GM19463 (cell line): Measurements from ENCODE around the gene LAIR1.
"Not testable (repeated sequence)": the region's sequence is repeated elsewhere in the genome, so short reads cannot be mapped to it uniquely, and the experiment has no call there.

Experiments used
- ATAC-seq: cut with Tn5 transposase; IDR thresholded peaks from one replicate; pipeline ENCODE4 v1.9.1; 2021; ENCODE audit warnings: mild to moderate bottlenecking, moderate library complexity; ENCODE audit not compliant: unreplicated experiment

LAIR1 gene

DNA sequence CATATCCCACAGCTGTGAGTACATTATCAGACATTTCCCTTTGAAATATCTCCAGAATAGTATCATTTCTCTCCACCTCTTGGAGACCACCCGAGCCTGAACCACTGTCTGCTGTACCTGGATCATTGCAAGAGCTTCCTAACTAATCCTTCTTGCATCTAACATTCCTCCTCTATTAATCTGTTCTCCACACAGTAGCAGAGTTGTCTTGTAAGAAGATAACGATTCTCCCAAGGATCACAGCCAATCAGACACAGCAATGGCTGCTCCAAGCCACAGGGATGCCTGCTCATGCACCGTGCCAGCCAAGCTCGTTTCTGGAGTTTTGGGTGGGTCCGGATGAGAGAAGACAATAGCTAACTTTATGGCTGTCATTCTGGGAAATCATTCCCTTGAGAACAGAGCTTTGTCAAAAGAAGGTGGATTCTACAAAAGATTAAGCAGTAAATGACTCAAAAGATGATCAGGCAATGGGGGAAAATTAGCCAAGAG is 14.5 kb upstream of the LAIR1 start:
- no peak for ATAC-seq

DNA sequence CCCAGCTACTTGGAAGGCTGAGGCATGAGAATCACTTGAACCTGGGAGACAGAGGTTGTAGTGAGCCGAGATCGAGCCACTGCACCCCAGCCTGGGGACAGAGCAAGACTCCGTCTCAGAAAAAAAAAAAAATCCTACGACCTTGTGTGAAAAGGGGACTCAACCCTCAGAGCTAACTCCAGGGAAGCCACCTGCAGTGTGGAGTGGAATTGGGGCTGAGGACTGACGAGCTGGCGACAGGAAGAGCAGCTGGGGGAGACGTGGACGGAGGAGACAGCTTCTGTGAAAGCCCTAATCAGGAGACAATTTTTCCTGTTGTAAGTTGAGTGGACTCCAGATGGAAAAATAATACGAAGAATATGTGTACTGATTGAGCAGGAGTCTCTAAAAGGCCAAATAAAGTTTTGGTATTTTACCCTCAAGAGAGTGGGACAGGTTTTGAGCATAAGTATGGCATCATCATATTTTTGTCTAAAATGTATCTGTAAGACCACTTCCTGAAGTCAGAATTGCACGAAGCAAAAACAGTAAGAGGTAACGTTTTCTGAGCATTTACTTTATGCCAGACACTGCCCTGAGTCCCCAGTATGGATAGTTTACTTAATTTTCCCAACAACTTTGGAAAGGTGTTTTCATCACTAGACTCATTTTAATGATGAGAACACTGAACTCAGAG is 12.0 kb upstream of the LAIR1 start:
- no peak for ATAC-seq

DNA sequence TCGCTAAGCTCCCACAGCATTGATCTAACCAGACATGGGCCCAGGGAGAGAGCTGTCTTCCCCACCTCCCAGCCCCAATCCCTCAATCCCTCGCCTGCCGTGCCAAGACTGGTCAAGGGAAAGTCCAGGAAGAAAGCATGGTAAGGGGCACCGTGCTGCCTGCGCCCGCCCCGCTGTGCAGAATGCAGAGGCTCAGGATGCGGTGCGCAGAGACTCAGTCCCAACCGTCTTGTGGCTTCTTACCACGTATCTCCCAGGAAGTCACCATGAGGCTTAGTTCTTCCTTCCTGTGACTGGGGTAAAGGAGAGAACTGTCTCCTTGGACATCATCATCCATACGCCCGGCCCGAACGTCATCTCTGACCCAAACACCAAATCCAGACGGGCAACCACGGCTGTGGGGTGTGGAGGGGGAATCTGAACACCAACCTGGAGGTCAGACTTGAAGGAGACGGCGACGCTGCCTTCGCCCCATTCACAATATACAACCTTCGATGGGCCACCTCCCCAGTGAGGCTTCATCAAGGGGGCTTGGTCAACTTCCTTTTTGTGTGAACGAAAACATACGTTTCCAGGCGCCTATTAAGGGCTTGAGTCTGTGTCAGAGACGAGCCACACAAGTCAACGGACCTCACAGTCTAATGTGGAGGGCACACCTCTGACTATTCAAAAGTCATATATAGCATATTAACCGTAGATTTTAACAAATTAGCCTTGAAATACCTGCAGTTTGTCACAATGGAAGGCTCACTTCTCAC is 10.6 kb upstream of the LAIR1 start:
- ATAC-seq = not testable (repeated sequence)

DNA sequence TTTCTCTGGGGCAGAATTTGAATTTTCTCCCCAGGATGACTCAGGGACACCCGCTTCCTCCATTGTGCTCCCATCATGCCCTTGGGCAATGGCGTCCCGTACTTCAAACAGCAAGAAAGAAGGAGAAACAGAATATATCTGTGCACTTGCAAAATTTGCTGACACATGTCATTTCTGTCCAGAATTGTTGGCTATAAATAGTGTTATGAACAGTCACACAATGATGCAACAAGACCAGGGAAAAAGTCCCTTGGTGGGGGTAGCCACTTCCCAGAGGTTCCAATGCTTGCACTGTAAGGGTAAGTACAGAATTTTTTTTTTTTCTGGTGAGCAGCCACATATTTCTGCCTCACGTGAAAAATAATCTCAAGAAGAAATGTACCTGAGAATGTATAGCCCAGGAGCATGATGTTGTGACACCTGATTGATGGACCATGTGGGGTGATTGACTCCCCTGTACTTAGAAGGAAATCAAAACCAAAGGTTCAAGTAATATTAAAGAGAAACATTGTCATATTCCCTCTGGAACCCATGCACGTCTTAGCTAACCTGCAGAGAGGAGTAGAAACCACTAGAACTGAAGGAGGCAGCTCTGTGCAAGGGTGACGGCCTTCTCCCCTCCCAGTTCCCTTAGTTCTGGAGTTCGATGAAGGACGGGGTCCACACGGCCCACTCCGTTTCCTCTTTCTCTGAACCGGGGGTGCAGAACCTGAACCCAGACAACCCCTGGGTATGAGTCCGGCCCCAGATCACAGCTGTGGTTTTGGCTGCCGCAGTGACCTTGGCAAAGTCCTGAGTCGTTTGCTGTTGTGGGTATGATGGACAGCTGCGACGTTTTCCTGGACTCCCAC is 9.3 kb upstream of the LAIR1 start:
- ATAC-seq = no peak

DNA sequence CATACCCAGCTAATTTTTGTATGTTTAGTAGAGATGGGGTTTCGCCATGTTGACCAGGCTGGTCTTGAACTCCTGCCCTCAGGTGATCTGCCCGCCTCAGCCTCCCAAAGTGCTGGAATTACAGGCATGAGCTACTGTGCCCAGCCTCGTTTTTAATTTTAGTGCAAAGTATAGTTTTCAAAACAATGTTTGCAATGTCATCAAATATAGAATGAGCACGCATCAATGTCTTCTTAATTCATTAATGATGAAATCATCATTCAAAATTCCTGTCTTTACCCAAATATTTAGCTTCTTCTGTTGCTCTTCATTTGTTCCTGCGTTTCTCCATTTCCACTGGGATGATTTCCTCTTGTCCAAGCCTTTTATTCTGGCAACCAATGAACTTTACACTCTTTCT is 6.7 kb upstream of the LAIR1 start:
- not testable (repeated sequence) for ATAC-seq

DNA sequence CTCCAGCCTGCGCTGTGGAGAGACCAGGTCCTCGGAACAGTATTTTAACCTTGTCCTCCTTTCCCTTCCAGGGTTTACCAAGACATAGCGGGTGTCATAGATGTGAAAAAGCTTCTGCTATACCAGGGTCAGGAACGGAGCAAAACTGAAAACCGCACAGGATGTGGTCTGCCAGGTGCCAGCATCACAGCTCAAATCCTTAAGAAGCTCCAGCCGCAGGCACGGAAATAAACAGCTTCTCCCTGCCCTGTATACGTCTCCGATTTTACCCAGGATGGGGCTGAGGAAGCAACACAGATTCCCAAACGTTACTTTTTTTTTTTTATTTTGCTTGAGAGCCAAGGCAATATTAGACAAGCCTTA is 5.7 kb upstream of the LAIR1 start:
- ATAC-seq = not testable (repeated sequence)

DNA sequence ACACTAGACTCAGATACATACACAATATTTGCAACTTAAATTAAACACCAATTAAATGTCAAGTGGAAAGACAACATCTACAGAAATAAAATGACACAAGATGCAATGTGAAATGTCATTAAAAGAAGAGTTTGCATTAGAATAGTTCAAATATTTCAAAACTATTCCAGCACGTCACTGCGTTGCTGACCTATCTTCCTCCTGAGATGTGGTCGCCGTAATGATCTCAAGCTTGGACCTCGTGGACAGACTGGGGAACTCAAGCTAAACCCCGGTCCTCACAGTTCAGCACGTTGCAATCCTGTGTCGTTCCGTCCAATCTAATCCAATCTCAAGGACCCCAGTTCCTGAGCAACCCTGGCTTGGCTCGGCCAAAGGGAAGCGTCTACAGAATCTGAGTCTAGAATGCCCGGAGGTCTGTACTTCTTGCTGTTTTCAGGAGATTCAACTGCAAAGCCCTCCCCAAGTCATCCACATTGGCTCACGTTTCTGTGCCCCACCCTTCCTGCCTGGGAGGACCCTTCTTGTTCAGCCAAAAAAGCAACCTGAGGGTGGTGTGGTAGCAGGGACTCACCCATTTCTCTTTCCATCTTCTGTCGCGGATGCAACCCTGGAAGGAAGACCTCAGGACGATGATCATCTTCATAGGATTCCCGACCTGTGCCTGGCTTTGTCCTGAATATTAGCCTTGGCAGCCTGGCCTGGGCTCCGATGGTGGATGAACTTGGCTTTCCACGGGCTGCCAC is 5.1 kb upstream of the LAIR1 start:
- not testable (repeated sequence) for ATAC-seq

DNA sequence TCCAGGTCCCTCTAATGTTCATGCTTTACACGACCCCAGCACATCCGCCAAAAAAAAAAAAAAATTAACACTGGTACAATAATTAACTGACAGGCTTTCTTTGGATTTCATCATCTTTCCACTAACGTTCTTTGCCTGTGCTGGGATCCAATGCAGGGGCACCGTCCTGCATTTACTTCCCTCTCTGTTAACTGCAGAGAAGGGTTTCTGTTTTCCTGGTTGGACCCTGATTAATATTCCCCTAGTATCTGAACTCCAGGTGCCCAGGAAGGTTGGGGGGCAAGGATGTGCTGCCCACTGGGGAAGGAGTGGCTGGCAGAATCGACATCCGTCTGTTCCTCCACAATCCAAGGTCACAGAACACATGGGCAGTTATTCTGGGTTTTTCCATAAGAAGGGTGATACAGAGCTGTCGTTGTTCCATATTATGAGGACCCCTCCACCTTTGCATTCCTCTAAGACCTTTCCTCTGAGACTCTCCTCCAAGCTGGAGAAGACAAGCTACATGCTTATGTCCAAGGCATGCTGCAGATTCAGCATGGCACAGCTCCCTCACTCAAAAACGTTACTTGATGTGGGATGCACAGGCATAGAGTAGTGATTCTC is 4.5 kb upstream of the LAIR1 start:
- ATAC-seq = no peak

DNA sequence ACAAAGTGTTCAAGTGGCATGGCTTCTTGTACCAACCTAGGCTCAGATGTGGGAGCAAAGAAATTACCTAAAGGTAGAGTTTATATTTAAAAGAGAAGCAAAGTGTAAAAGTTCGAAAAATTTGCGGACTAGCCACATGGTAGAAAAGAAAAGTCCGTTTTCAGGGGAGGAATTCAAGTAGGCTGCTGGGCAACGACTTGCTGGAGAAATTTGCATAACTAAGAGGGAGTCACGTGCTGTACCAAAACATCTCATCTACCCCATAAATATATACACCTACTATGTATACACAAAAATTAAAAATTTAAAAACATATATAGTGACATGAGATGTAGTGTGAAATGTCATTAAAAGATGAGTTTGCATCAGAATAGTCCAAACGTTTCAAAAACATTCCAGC is 2.1 kb upstream of the LAIR1 start:
- no peak for ATAC-seq

DNA sequence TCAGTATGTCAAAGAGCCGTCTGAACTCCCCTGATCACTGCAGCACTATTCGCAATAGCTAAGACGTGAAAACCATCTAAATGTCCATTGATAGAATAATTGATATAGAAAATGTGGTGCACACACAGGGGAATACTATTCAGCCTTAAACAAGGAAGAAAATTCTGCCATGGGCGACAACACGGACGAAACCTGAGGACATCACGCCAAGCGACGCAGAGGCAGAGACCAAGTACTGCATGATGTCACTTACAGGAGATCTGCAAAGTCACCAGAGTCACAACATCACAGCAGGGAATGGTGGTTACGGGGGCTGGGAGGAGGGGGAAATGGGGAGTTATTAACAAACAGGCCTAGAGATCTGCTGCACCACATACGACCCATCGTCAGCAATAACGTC is 1.1 kb upstream of the LAIR1 start:
- ATAC-seq = not testable (repeated sequence)

DNA sequence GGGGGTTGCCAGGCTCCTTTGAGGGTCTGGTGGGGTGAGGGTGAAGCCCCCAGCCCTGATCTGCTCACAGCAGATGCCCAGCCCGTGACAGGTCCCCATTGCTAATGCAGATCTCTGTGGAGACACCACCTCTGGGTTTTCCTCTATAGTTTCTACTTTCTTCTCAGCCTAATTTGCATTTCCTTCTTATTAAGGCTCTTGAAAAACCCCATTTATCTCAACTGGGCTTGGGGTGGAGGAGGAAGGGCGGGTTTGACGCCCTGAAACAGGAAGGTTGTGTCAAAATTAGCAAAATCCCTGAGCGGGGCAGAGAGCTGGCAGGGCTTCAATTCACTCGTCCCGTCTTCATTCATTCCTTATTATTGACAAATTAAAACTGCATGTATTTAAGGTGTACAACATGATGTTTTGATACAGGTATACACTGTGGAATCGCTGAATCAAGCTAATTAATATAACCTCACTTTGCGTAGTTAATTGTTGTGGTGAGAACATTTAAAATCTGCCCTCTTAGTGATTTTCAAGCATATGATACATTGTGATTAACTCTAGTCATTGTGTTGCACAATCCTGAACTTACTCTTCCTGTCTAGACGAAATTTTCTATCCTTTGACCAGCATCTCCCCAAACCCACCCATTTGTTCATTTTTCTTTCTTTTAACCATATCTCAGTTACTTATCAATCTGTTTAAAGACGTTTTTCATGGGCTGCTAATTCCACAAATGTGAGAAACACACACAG is 2.9 kb downstream of the LAIR1 start:
- not testable (repeated sequence) for ATAC-seq

DNA sequence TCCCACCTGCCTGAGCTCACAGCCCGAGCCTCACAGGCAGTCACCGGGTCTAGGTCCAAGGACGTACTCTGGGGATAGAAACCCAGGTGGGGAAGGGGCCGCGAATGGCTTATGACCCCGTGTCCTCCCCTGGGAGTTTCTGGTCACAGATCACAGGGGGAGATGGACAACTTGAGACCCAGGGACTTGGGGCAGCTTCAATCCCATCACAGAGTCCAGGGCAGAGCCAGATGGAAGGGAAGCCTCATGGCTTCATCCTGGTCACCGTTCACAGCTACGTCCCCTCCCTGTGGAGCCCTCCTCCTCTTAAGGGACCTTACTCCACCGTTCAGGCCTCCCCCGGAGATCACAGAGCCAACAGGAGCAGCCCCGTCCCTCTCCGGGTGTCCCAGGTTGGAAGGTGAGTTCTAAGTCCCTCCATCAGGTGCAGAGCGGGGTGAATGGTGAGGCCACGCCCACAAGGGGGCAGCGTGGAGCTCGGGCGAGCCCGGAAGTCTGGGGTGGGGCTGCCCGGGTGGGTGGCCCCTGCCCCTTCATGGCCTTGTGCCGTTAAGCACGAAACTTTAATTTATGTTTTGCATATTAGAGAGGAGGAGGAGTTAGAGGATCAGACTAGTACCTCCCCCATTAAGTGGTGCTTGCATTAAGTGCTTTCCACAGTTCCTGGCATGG is 5.4 kb downstream of the LAIR1 start:
- ATAC-seq = not testable (repeated sequence)

DNA sequence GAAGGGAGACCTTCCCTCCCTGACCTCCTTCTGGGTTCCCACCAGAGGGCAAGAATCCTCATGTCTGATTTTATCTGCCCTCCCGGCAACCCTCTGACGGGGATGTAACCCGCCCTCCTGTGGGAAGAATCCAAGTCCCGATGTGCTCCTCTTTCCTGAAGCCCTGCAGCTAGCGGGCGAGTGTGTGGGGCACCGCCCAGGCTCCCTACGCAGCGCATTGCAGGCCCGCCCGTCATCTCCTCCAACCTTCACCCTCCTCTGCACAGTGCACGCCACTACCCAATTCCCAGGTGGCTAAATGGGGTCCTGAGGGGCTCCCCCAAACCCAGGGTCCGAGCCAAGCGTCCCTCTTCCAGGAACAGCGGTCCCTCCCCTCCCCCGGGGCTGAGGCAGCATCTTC is 7.3 kb downstream of the LAIR1 start:
- ATAC-seq = no peak

DNA sequence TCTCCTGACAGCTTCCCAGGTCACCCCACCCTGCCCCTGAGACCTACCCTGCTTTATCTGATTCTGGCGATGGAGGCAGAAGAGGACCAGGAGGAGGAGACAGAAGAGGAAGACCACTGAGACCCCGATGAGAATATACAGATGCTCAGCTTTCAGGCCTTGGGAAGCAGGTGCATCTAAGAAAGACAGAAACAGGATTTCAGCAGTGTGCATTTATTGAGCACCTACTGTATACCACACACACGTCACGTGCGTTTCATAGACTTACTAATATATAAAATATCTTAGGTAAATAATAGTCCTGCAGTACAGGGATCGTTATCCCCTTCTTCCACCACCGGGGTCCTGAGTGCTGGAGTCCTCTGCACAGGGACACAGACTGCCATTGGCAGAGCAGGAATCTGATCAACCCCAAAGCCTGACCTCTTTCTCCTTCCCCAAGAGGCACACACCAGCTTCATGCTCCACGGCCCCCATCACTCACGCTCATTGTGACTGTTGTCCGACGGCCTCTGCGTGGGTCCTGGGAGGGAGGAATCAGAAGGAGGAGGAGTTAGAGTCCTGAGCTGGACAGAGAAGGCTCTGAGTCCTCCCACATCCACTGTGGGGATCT is 8.2 kb downstream of the LAIR1 start:
- ATAC-seq = no peak

DNA sequence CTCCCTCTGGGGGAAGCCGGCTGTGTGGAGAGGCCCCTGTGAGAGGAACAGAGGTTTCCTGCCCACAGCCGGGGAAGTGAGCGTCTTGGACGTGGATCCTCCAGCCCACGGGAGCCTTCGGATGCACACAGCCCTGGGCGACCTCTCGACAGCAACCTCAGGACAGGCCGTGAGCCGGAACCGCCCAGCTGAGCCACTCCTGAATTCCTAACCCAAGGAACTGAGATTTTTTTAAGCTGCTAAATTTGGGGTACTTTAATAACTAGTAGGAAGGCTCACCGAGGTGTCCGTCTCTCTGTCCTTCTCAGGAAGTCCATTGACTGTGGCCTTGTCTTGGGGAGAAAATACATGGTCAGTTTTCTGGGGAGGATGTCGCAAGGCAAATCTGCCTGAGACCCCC is 9.1 kb downstream of the LAIR1 start:
- ATAC-seq = no peak

DNA sequence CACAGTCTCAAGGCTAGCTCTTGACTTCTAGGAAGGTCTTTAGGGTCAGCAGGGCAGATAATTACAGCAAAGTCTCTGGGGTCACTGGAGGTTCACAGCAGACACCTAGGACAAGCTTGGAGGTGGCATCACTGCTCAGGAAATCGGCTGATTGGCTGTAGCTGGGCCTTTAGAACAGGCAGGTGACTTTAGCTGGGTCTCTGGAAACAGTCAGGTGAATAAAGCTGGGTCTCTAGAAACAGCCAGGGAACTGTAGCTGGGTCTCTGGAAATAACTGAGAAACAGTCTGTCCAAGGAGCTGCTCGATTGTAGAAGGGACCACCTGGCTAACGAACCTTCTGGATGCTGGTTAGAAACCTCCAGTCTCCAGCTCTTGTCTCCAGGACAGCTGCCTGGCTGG is 10.0 kb downstream of the LAIR1 start:
- ATAC-seq = no peak

DNA sequence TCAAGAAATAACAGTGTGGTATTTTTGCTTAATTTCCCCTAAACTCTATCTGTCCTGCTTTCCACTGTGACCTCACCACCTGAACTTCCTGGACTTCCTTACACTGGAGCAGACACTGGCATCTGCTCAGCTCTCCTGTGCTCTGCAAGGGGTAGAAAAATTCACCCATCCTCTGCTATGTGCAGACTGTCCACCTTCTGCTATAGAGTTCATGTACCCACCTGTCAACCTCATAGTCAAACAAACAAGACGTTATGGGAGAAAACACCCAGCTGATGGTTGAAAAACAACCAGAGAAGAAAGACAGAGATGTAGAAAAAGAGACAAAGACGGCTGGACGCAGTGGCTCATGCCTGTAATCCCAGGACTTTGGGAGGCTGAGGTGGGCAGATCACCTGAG is 12.2 kb downstream of the LAIR1 start:
- no peak for ATAC-seq

DNA sequence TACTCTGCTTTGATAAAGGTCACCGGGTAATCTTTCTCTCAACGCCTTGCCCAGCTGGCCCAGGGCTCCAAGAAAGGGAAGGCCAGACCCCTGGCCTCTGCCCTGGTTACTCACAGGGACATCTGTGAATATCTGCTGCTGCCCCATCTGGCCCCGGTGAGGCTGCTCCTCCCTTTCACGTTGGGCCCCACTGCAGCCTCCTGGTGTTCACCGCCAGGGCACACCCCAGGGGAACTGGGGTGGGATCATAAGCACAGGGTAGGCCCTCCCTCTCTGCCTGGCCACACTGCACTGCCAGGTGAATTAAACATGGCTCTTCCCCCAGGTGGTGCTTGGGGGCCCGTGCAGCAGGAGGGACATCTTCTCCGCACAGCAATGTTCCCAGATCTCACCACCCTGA is 12.7 kb downstream of the LAIR1 start:
- no peak for ATAC-seq

DNA sequence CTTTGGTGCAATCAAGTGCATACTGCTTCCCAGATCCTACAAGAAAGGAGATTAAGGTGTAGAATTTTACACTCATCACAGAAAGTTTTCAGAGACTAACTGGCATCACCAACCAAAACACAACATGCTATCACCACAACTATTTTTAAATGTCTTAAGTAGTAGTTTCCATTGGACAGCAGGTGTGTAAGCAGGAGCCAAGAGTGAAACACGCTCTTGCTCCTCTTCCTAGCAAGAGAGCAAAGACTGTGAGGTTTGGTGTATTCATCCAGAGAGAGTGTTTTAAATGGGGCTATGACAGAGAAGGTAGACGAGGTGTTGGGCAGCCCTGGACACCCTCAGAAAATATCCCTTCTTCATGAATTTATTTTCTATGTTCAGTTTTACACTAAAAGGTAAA is 13.3 kb downstream of the LAIR1 start:
- ATAC-seq = no peak
